SKM-1 (cell line): Measurements from ENCODE around the gene CBX8.

Experiments
- DNase-seq: peaks from one replicate; lab custom pipeline; 2025; ENCODE audit not compliant: unreplicated experiment; lab: John Stamatoyannopoulos, UW

The CBX8 gene

DNA sequence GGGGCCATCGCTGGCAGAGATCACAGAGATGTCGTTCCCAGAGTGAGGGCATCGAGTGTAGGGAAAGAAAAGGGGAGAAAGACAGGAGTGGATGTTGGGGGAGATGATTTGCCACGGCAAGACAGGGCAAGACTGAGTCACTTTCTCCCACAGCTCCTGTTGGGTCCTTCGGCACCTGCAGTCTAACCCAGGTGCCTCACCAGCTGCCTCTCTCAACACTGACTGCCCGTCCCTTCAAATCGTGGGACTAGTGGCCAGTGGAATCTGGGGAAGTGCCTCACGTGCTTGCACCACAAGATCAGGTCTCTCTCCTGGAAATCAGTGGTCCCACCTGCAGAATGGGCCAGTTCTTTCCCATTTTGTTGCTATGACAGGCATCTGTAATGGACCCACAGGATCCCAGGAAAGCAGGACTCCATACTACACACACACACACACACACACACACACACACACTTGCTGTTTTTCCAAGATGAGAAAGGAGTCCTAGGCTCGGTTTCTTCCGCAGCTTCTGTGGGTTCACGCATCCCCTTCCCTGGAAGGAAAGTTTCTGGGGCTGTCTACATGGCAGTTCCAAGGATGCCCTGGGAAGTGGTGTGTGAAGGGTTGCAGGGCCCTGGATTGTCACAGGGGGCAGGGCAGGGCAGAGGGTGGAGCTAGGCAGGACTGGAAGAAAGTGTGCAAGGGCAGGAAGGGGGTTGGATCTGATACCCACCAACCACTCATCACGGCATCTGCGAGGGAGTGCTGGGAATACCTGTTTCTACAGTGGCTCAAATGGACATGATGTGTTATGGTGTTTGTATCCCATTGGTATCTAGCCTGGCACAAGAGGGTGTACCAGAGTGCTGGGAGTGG, 10.2 kb upstream of the CBX8 start:
- no peak for DNase-seq

DNA sequence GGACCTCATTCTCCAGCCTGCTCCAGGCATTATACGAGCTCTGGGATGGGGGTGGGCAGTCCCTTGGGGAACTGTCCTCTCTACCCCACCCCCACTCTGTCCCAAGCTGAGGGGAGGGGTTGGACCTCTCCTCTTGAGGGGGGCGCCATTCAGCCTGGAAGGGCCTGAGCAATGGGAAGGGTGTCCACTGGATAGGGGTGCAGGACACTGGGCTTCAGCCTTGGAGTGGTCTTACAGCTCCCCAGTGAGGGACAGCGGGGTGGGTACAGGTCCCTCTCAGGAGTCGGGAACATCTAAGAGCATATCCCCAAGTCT, 9.5 kb upstream of the CBX8 start:
- DNase-seq, result no peak

DNA sequence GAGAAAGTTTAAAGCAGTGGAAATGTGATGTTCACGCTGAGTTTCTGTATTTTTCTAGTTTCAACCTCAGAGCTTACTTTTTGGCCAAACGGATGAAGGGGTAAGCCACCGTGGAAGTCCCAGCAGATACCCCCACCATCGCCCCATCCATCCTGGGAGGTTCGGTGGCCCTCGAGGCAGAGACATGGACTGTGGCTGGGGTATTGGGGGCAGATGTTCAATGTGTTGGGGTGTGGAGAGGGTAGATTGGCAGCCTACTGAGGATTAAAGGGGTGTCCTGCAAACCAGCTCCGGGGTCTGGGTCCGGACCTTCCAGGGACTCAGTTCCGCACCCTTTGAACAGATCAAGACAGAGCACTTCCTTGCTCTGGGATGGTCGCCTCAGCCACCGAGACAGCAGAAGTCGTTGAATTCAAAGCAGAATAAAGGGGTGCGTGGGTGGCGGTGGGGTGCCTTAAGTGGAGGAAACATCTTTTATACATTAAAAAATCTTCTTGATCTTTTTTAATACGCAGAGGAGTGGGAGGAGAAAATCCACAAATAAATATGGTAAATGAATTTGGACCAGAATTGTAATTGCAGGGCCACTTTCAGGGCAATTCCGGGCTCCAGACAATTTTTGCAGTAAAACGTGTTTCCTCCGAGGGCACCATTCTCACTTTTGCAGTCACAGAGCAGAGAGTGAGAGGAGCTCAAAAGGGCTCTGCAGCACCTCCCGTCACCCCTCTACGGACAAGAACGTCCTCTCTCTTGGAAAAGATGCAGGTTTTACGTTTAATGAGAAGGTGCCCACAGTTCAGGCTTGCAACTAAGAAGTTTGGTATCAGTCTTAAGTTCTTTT, 8.2 kb upstream of the CBX8 start:
- no peak for DNase-seq

- DNase-seq, result no peak
These were observed 7.3 kb upstream of the CBX8 start for GRCh38 chr17:79803997-79804855.

DNA sequence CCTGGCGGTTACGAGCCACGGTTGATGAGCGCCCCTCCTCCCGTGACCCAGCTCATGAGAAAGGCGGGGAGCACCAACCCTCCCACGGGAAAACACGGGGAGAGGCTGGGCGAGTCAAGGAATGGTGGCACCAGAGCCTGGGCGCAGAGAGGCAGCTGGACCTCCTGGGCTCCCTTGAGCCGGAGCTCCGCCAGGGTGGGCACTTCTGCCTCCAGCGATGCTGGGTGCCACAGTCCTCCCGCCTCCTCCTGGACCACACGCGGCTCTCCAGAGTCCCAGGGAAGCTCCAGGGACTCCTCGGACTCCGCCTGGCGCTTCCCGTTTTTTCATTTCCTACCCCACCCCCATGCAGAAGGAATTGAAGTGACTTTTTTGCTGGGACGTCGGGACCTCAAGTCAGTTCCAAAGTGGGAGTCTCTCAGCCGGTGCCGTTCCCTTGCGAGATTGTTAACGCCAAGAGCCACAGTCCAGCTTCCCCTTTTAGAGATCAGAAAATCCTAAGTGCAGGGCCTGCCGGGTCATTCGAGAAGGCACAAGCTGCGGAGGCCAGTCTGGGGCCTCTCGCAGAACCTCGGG, 6.6 kb upstream of the CBX8 start:
- no peak for DNase-seq

GRCh38 chr17:79802736-79803420, 6.0 kb upstream of the CBX8 start:
- DNase-seq, result no peak

DNA sequence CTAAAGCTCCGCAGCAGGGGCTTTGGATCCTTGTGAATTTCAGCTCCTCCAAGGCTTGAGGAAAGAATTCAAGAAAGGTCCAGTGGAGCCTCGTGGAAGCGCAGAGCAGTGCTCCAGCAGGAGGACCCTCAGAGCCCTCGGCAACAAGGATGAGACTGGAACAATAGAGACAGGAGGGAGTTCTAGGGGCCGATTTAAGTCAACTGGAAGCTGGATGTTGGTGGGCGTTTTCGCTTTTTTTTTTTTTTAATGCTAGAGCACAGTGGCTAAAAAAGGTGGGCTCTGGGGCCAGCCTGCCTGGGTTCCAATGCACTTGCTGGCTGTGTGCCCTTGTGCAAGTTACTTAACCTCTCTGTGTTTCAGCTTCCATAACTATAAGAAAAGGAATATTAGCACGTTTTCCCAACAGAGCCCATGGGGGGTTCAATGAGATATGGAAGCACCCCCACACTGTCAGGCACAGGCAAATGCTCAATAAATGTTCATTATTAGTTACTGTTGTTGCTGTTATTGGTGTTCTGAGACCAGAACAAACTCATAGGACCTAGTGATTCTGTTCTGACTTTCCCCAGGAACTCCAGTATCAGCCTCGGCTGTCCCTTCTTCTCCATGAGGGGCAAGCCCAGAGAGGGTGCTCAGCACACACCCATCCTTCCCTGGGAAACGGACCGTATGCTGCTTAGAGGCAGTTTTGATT, 5.3 kb upstream of the CBX8 start:
- no peak for DNase-seq

DNA sequence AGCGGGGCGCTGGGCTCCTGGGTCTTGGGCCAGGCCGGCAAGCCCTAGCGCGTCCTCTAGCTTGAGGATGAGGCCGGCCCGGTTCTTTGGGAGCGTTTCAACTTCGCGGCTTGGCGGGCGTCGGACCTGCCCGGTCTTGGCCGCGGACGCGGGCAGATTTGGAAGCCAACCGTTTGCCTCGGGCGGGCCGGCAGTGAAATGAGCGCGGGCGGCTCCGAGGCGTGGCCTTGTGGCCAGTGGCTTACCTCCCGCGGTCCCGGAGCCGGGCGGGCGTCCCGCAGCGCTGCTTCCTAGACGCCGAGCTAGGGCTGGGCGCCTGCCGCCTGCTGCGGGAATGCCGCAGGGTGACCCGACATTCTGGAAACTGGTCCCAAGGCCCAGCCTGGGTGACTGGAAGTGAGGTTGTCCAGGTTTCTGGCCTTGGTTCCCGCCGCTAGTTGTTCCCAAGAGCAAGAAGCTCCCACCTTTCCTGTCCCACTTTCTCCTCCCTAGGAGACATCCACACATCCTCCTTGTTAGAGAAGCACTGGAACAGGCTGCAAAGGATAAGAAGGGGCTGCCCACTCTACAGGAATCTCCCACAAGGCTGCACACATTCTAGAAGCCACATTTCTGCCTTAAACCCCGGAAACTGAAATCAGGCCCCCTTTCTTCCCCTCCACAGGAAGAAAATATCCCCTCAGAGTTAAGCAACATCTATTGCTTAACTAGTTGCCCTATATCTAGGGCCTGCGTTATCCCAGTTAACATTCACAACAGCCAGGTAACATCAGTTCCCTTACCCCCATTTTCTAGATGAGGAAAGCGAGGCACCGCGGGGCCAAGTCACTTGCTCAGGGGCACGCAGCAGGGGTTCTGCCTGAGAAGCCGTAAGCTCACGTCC, 4.5 kb upstream of the CBX8 start:
- no peak for DNase-seq

DNA sequence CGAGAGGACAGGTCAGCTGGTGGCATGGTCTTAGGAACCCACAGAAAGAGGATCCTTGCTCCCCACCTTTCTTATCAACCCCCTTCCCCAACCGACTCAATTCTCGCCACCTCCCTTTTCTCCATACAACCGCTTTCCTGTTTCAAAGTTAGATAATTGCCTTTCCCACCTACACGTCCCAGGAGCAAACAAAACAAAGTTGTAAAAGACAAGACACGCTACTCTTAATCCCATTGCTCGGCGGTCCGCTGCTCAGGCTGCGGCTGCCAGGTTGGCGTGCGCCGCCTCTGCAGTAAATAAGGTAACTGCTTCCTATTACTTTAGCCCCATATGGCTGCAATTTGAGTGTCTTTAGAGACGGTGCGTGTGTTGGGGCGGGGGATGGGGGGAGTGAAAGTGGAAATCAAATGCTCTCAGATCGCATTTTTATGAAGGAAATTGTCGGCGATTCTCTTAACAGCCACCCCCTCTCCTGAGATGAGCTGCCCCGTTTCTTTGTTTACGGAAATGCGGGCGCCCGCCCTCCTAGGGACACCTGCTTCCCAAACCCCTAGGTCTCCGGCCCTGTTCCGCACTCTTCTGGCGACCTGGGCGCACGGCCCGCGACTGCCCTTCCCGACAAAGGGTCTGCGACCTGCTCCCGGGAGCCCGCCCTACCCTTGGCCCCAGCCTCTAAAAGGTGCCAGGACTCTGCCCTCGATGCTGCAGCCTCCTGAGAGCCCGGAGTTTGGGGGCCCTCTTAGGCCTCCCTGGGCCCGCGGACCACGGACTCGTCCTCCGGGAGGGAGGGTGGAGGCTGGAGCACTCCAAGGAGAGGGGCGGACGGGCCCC, 3.7 kb upstream of the CBX8 start:
- no peak for DNase-seq

DNA sequence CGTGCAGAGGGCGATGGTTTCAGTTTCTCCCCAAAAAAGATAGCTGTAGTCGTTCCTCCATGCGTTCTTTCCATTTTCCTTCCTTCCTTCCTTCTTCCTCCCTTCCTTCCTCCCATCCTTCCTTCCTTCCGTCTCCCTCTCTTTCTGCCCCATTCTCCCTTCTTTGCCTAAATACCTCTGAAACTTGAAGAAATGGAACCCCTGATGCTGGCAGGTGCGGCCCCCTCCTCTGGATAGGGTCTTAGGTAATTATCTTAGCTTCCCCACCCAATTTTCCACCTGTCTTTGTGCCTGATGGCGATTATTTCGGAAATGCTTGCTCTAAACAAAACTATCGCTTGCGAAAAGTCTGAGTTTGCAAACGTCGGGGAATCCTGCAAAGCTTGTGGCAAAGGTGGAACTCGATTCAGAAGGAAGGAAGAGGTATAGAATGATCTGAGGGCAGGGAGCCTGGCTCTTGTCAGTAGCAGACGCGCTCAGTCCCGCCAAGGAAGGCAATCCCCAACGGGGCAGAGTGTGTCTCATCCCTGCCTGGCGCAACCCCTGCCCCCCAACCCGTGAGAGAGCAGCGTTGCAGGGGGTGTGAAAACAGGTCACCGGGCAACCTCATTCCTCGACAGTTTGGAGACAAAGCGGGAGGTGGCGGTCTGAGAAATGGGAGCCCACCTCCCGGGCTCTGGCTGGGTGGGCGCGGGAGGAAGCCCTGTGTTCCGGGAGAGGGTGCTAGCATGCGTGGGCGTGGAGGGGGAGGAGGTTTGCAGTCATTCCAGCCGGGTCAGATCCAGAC, 2.9 kb upstream of the CBX8 start:
- no peak for DNase-seq

- no peak for DNase-seq
These were observed 2.3 kb upstream of the CBX8 start for GRCh38 chr17:79799174-79799537.

DNA sequence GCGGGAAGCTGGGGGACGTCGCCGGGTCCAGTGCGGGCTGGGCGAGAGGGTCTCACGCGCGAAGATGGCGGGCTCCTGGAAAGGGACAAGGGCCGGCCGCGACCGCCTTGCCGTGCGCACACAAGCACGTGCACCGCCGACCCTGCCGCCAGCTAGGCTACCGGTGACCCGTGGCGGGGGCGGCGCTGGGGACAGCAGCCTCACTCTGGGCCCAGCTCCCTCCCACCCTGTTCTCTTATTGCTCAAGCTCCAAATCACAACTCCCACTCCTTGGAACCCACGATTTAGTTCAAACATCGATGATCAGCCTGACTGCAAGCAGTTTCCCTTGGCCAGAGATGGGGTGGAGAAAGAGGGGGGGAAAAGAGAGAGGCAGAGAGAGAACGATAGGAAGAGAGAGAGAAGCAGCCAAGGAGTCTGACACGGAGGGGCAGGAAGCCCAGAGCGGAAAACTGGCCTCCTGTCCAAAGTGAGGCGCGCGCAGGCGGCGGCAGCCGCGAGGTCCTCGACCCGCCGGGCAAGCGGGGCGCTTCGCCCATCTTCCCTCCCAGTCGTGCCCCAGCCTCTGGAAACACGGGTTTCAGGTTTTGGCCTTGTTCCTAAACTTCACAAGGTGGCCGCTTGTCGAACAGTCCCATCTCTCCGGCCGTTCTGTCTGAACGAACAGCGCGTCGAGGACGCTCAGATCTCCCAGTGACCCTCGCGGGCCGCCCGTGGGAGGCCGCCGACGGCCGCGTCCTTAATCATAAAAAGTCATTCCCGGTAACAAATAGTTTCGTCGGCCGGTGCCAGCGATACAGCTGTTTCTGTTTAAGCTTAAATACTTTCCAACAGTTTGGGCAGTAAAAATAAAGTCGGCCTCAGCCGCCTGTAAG, 1.7 kb upstream of the CBX8 start:
- no peak for DNase-seq

GRCh38 chr17:79797492-79798298, 818 bp upstream of the CBX8 start:
- DNase-seq, result no peak

DNA sequence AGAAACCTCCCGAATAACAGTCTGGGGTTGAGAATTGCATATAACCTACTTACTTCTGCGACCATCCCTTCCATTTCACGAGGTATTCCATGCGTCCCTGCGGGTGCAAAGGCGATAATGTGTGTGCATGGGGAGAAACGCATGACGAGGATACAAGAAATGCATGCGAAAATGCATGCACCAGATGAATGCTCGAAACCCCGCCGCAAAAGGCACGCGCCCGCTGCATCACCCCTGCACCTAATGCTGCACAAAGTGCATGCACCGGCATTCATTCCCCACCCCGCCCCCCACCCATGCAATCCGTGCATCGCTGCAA, 474 bp downstream of the CBX8 start:
- DNase-seq, result no peak

DNA sequence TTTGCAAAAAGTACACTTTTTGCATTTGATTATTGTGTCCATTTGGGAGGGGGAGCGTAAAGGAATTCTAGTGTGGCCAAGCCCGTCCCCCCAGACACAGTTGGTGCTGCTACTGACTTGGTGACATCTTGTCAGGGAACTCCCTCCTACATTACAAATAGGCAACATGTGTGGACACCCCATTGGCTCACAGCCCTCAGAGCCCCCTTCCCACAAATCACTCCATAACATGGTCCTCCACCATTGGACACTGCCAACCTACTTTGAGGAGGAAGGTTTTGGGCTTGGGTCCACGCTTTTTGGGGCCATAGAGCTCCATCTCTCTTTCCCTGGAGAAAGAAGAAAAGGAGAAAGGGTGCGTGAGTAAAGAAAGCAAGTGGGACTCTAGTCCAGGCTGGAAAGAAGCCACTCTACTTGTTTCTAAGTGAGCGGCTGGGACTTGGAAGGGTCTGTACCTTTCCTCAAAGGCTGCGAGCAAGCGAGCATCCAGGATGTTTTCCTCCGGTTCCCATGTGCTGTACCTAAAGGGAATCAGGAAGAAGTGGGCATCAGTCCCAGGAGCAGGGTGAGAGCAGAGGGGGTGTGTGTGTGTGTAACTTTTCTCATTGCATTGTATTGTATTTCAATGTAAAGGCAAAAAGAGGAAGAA, 958 bp downstream of the CBX8 start:
- no peak for DNase-seq
